Measurements from ENCODE around the gene TOMM20.

Gene TOMM20

DNA sequence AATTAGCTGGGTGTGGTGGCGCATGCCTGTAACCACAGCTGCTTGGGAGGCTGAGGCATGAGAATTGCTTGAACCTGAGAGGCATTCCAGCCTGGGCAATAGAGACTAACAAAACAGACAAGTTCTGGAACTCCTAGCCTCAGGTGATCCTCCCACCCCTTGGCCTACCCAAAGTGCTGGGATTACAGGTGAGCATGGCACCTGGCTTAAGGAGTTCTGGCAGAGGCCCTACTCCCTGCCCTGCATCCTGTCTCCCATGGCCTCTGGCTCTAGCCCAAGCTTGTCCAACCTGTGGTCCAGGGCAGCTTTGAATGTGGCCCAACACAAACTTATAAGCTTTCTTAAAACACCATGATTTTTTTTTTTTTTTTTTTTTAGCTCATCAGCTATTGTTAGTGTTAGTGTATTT is 20.4 kb downstream of the TOMM20 start:
- Histone ChIP-seq H3K79me1 (ENCODE audit: low read depth, low read length) (no peaks in the 10 kb centered on the region), H3K4me2 (ENCODE audit: insufficient read depth, low read length, poor library complexity, severe bottlenecking) (no peak overlapping the region), H2BK120ac (ENCODE audit: low read depth, low read length) (no peak overlapping the region), H4K91ac (ENCODE audit: low read depth, low read length, poor library complexity) (no peak overlapping the region), H3K4ac (ENCODE audit: low read length) (no peak overlapping the region), H3K36me3 (replicated peaks in 1 of 2; ENCODE audit: control insufficient read depth in 2 of 2, insufficient read depth in 2 of 2, low read length in 2 of 2) (peaks cover 8 to 64% of the 10 kb centered on the region in 2 donors), H3K9me3 (replicated peaks in 1 of 2; ENCODE audit: control insufficient read depth in 2 of 2, insufficient read depth in 1 of 2, low read depth in 1 of 2, low read length in 2 of 2) (no peaks in the 10 kb centered on the region), H2BK5ac (ENCODE audit: low read length) (no peak overlapping the region), H2AFZ (ENCODE audit: low read length) (no peak overlapping the region), H3K9ac (ENCODE audit: low read depth, low read length, poor library complexity) (no peak overlapping the region), H2AK5ac (ENCODE audit: low read depth, low read length) (no peak overlapping the region), H3K27me3 (ENCODE audit: control insufficient read depth in 3 of 3, insufficient read depth in 3 of 3, low read depth in 1 of 3, low read length in 3 of 3) (no peaks in the 10 kb centered on the region), H3K23ac (ENCODE audit: low read depth, low read length, poor library complexity) (no peak overlapping the region), H3K18ac (ENCODE audit: low read length) (no peak overlapping the region), H3K4me3 (ENCODE audit: low read length in 2 of 2) (no peak overlapping the region), H4K8ac (ENCODE audit: low read depth, low read length) (no peak overlapping the region), H3K14ac (ENCODE audit: low read length) (no peak overlapping the region), H2BK12ac (ENCODE audit: low read length) (no peak overlapping the region), H3K4me1 (ENCODE audit: control insufficient read depth in 2 of 2, insufficient read depth in 1 of 2, low read depth in 1 of 2, low read length in 2 of 2) (peaks cover 0 to 6% of the 10 kb centered on the region in 2 donors), H3K27ac (replicated peaks; ENCODE audit: low read length) (no peak overlapping the region), H2BK15ac (ENCODE audit: low read length) (no peak overlapping the region)
- WGBS, 2 donors (ENCODE audit: extremely low coverage in 2 of 2, insufficient read length in 2 of 2, insufficient replicate concordance in 1 of 2): no CpG with 5 or more reads among the region's 1 CpG
- no peak for DNase-seq (ENCODE audit: low spot score)

DNA sequence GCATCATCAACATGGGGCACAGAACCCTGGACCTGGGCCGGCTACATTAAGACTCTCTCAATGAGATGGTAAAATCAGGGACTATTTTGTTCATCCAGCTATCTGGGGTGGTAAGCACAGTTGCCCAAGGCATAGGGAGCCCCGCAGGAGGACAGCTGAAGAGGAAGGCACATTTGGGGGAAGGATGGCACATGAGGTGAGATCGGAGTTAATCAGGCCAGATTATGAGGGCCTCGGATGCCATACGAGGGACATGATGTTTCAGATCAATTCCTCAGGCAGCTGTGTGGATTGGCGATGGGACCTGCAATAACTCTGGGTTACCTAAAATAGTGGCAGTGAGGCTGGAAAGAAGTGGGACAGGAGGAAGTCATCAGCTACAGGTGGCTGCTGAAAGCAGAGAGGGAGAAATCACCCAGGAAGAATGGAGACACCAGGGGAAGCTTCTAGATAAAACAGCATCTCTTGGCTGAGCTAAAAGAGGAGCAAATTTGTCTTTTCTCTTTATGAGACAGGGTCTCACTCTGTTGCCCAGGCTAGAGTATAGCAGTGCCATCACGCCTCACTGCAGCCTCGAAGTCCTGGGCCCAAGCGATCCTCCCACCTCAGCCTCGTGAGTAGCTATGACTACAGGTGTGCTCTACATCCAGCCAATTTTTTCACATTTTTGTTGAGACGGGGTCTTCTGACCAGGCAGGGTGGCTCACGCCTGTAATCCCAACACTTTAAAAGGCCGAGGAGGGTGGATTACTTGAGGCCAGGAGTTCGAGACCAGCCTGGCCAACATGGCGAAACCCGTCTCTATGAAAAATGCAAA is 21.1 kb downstream of the TOMM20 start:
- H2BK5ac ChIP-seq (ENCODE audit: low read length): no peak overlapping the region
- H4K8ac ChIP-seq (ENCODE audit: low read depth, low read length): no peak overlapping the region
- peaks cover 6 to 58% of the 10 kb centered on the region in 2 donors for H3K36me3 ChIP-seq (replicated peaks in 1 of 2; ENCODE audit: control insufficient read depth in 2 of 2, insufficient read depth in 2 of 2, low read length in 2 of 2)
- H2BK120ac ChIP-seq (ENCODE audit: low read depth, low read length): no peak overlapping the region
- H3K18ac ChIP-seq (ENCODE audit: low read length): no peak overlapping the region
- H2BK12ac ChIP-seq (ENCODE audit: low read length): no peak overlapping the region
- H3K79me1 ChIP-seq (ENCODE audit: low read depth, low read length): no peaks in the 10 kb centered on the region
- no peak overlapping the region for H2AFZ ChIP-seq (ENCODE audit: low read length)
- H3K9ac ChIP-seq (ENCODE audit: low read depth, low read length, poor library complexity): no peak overlapping the region
- H2AK5ac ChIP-seq (ENCODE audit: low read depth, low read length): no peak overlapping the region
- no peak overlapping the region for H3K4me3 ChIP-seq (ENCODE audit: low read length in 2 of 2)
- no peaks in the 10 kb centered on the region for H3K9me3 ChIP-seq (replicated peaks in 1 of 2; ENCODE audit: control insufficient read depth in 2 of 2, insufficient read depth in 1 of 2, low read depth in 1 of 2, low read length in 2 of 2)
- no peak overlapping the region for H3K4me2 ChIP-seq (ENCODE audit: insufficient read depth, low read length, poor library complexity, severe bottlenecking)
- H3K27me3 ChIP-seq (ENCODE audit: control insufficient read depth in 3 of 3, insufficient read depth in 3 of 3, low read depth in 1 of 3, low read length in 3 of 3): no peaks in the 10 kb centered on the region
- DNase-seq (ENCODE audit: low spot score): no peak
- H3K14ac ChIP-seq (ENCODE audit: low read length): no peak overlapping the region
- no CpG with 5 or more reads among the region's 16 CpGs for WGBS, 2 donors (ENCODE audit: extremely low coverage in 2 of 2, insufficient read length in 2 of 2, insufficient replicate concordance in 1 of 2)
- no peak overlapping the region for H3K23ac ChIP-seq (ENCODE audit: low read depth, low read length, poor library complexity)
- H3K27ac ChIP-seq (replicated peaks; ENCODE audit: low read length): no peak overlapping the region
- no peak overlapping the region for H3K4ac ChIP-seq (ENCODE audit: low read length)
- no peak overlapping the region for H4K91ac ChIP-seq (ENCODE audit: low read depth, low read length, poor library complexity)
- peaks cover 0 to 6% of the 10 kb centered on the region in 2 donors for H3K4me1 ChIP-seq (ENCODE audit: control insufficient read depth in 2 of 2, insufficient read depth in 1 of 2, low read depth in 1 of 2, low read length in 2 of 2)
- H2BK15ac ChIP-seq (ENCODE audit: low read length): no peak overlapping the region

DNA sequence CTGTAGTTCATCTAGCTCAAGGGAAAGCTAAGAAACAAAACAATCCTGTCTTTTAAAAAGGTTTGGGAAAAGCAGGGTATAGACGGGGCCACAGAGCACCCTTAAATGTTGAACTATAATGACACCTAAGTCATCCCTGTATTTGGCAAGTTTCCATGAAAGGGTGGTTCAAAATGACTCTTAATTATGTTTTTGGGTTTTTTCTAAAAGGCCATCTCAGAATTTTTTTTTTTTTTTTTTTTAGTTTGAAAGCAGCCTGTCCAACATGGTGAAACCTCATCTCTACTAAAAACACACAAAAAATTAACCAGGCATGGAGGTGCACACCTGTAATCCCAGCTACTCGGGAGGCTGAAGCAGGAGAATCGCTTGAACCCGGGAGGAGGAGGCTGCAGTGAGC is 22.2 kb downstream of the TOMM20 start:
- H3K18ac ChIP-seq (ENCODE audit: low read length): no peak overlapping the region
- no peak overlapping the region for H3K14ac ChIP-seq (ENCODE audit: low read length)
- H3K4ac ChIP-seq (ENCODE audit: low read length): no peak overlapping the region
- H4K91ac ChIP-seq (ENCODE audit: low read depth, low read length, poor library complexity): no peak overlapping the region
- H2BK120ac ChIP-seq (ENCODE audit: low read depth, low read length): no peak overlapping the region
- DNase-seq (ENCODE audit: low spot score): no peak
- no peaks in the 10 kb centered on the region for H3K9me3 ChIP-seq (replicated peaks in 1 of 2; ENCODE audit: control insufficient read depth in 2 of 2, insufficient read depth in 1 of 2, low read depth in 1 of 2, low read length in 2 of 2)
- H2AK5ac ChIP-seq (ENCODE audit: low read depth, low read length): no peak overlapping the region
- no peak overlapping the region for H3K23ac ChIP-seq (ENCODE audit: low read depth, low read length, poor library complexity)
- H4K8ac ChIP-seq (ENCODE audit: low read depth, low read length): no peak overlapping the region
- peaks cover 0 to 6% of the 10 kb centered on the region in 2 donors for H3K4me1 ChIP-seq (ENCODE audit: control insufficient read depth in 2 of 2, insufficient read depth in 1 of 2, low read depth in 1 of 2, low read length in 2 of 2)
- H3K36me3 ChIP-seq (replicated peaks in 1 of 2; ENCODE audit: control insufficient read depth in 2 of 2, insufficient read depth in 2 of 2, low read length in 2 of 2): peaks cover 6 to 48% of the 10 kb centered on the region in 2 donors
- no peaks in the 10 kb centered on the region for H3K79me1 ChIP-seq (ENCODE audit: low read depth, low read length)
- H3K4me3 ChIP-seq (ENCODE audit: low read length in 2 of 2): no peak overlapping the region
- WGBS, 2 donors (ENCODE audit: extremely low coverage in 2 of 2, insufficient read length in 2 of 2, insufficient replicate concordance in 1 of 2): no CpG with 5 or more reads among the region's 4 CpGs
- H2BK12ac ChIP-seq (ENCODE audit: low read length): no peak overlapping the region
- no peak overlapping the region for H3K27ac ChIP-seq (replicated peaks; ENCODE audit: low read length)
- H2AFZ ChIP-seq (ENCODE audit: low read length): no peak overlapping the region
- H2BK5ac ChIP-seq (ENCODE audit: low read length): no peak overlapping the region
- H2BK15ac ChIP-seq (ENCODE audit: low read length): no peak overlapping the region
- no peaks in the 10 kb centered on the region for H3K27me3 ChIP-seq (ENCODE audit: control insufficient read depth in 3 of 3, insufficient read depth in 3 of 3, low read depth in 1 of 3, low read length in 3 of 3)
- no peak overlapping the region for H3K9ac ChIP-seq (ENCODE audit: low read depth, low read length, poor library complexity)
- no peak overlapping the region for H3K4me2 ChIP-seq (ENCODE audit: insufficient read depth, low read length, poor library complexity, severe bottlenecking)

DNA sequence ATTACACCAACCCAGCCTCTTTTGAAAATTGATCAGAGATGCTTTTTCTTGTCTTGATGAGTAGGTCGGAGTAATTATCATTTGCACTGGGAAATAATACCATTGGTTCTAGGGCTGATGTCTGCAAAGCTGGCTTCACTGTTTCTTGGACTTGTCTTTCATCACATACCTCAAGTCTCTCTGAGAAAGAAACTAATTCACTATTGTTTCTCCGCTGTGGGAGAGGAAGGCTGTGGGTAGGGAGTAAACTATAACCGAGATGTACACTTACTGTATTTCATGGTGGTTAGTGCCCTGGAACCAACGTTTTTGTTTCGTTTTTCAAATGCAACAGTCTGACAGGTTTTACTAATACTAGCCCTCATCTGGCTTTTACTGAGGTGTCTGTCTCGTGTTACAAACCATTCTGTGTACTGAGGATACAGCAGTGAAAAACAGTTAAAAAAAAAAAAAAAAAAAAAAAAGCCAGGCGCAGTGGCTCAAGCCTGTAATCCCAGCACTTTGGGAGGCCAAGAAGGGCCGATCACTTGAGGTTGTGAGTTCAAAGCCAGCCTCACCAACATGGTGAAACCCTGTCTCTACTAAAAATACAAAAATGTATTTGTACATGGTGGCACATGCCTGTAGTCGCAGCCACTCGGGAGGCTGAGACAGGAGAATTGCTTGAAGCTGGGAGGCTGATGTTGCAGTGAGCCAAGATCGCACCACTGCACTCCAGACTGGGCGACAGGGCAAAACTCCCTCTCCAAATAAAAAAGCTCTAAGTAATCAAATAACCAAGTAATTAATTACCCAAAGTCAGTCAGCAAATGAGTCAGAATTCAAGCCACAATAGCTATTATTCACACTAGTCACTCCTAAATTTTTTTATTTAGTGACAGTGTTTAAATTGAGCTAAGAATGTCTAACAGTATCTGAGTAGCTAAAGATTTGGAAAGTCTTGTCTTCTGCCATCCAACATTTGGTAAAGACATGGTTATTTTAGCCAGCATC is 23.3 kb downstream of the TOMM20 start:
- Histone ChIP-seq H3K36me3 (replicated peaks in 1 of 2; ENCODE audit: control insufficient read depth in 2 of 2, insufficient read depth in 2 of 2, low read length in 2 of 2) (peaks cover 4 to 37% of the 10 kb centered on the region in 2 donors), H3K79me1 (ENCODE audit: low read depth, low read length) (no peaks in the 10 kb centered on the region), H2AK5ac (ENCODE audit: low read depth, low read length) (no peak overlapping the region), H2BK15ac (ENCODE audit: low read length) (no peak overlapping the region), H2BK12ac (ENCODE audit: low read length) (no peak overlapping the region), H2BK120ac (ENCODE audit: low read depth, low read length) (no peak overlapping the region), H3K4me2 (ENCODE audit: insufficient read depth, low read length, poor library complexity, severe bottlenecking) (no peak overlapping the region), H3K9me3 (replicated peaks in 1 of 2; ENCODE audit: control insufficient read depth in 2 of 2, insufficient read depth in 1 of 2, low read depth in 1 of 2, low read length in 2 of 2) (no peaks in the 10 kb centered on the region), H3K9ac (ENCODE audit: low read depth, low read length, poor library complexity) (no peak overlapping the region), H3K4ac (ENCODE audit: low read length) (no peak overlapping the region), H2BK5ac (ENCODE audit: low read length) (no peak overlapping the region), H3K27ac (replicated peaks; ENCODE audit: low read length) (no peak overlapping the region), H4K91ac (ENCODE audit: low read depth, low read length, poor library complexity) (no peak overlapping the region), H3K4me1 (ENCODE audit: control insufficient read depth in 2 of 2, insufficient read depth in 1 of 2, low read depth in 1 of 2, low read length in 2 of 2) (peaks cover 2 to 6% of the 10 kb centered on the region in 2 donors), H3K14ac (ENCODE audit: low read length) (no peak overlapping the region), H3K4me3 (ENCODE audit: low read length in 2 of 2) (no peak overlapping the region), H3K27me3 (ENCODE audit: control insufficient read depth in 3 of 3, insufficient read depth in 3 of 3, low read depth in 1 of 3, low read length in 3 of 3) (no peaks in the 10 kb centered on the region), H4K8ac (ENCODE audit: low read depth, low read length) (no peak overlapping the region), H3K18ac (ENCODE audit: low read length) (no peak overlapping the region), H3K23ac (ENCODE audit: low read depth, low read length, poor library complexity) (no peak overlapping the region), H2AFZ (ENCODE audit: low read length) (no peak overlapping the region)
- WGBS, 2 donors (ENCODE audit: extremely low coverage in 2 of 2, insufficient read length in 2 of 2, insufficient replicate concordance in 1 of 2): no CpG with 5 or more reads among the region's 12 CpGs
- no peak for DNase-seq (ENCODE audit: low spot score)

Data from neuronal stem cell (in vitro differentiated cells).